22Rv1 (cell line): ENCODE results near the gene SPEM1.

Experiments
- ZFX ChIP-seq: fragments of 450-650 bp; IDR thresholded peaks from 2 replicates; pipeline ENCODE4 v1.6.1; 2017; ENCODE audit warnings: antibody characterized with exemption, borderline replicate concordance
- TF ChIP-seq, protein P1 (sequence below): fragments of 450-650 bp; IDR thresholded peaks from 2 replicates; pipeline ENCODE4 v1.5.1; 2017; ENCODE audit warnings: mild to moderate bottlenecking

GRCh38 chr17:7410634-7411426, 9.3 kb upstream of the SPEM1 start:
- TF ChIP-seq, protein P1, sequence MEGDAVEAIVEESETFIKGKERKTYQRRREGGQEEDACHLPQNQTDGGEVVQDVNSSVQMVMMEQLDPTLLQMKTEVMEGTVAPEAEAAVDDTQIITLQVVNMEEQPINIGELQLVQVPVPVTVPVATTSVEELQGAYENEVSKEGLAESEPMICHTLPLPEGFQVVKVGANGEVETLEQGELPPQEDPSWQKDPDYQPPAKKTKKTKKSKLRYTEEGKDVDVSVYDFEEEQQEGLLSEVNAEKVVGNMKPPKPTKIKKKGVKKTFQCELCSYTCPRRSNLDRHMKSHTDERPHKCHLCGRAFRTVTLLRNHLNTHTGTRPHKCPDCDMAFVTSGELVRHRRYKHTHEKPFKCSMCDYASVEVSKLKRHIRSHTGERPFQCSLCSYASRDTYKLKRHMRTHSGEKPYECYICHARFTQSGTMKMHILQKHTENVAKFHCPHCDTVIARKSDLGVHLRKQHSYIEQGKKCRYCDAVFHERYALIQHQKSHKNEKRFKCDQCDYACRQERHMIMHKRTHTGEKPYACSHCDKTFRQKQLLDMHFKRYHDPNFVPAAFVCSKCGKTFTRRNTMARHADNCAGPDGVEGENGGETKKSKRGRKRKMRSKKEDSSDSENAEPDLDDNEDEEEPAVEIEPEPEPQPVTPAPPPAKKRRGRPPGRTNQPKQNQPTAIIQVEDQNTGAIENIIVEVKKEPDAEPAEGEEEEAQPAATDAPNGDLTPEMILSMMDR, result no peak
- TF ChIP-seq ZFX, result no peak
